Measurements from ENCODE around the gene ARMC7. TPM values are rescaled to one million over a fixed set of nuclear protein-coding genes. Genes with fewer than 3 reads are reported as not detected.
A peak's percentile ranks its signal among the peaks of the same experiment; 100 is the strongest.

The ARMC7 gene
- total RNA-seq, 2 donors from 2014 or later = 6.7 to 7.9 TPM

- peaks cover 20% of the 10 kb centered on the region for H3K4me1 ChIP-seq
These were observed 42.2 kb downstream of the ARMC7 start for GRCh38 chr17:75151930-75152329.

GRCh38 chr17:75152523-75152921, 42.8 kb downstream of the ARMC7 start:
- intact Hi-C loops (cut with DNase I) = no loop called here
- Histone ChIP-seq H3K27ac (no peak overlapping the region), H3K36me3 (replicated peaks in 1 of 2; ENCODE audit: insufficient read depth in 1 of 2, low read depth in 2 of 2) (no peaks in the 10 kb centered on the region), H3K9me3 (no peaks in the 10 kb centered on the region), H3K27me3 (no peaks in the 10 kb centered on the region), H3K4me3 (no peak overlapping the region), H3K4me1 (peaks cover 19% of the 10 kb centered on the region)
- DNase-seq = no peak
- 80 to 89% methylated on average over 6 of the region's 6 CpGs for WGBS, 2 donors
- ATAC-seq = no peak
- no peak for TF ChIP-seq POLR2A (IDR thresholded peaks at IDR 0.05)
- no peak for TF ChIP-seq CTCF (IDR thresholded peaks at IDR 0.05)

More at GRCh38 chr17:75151930-75152329, 42.2 kb downstream of the ARMC7 start:
- Histone ChIP-seq H3K27ac (no peak overlapping the region), H3K9me3 (no peaks in the 10 kb centered on the region), H3K36me3 (replicated peaks in 1 of 2; ENCODE audit: insufficient read depth in 1 of 2, low read depth in 2 of 2) (no peaks in the 10 kb centered on the region), H3K4me3 (no peak overlapping the region), H3K27me3 (no peaks in the 10 kb centered on the region)
- TF ChIP-seq CTCF (IDR thresholded peaks at IDR 0.05) = no peak
- TF ChIP-seq POLR2A (IDR thresholded peaks at IDR 0.05) = no peak
- intact Hi-C loops (cut with DNase I) = no loop called here
- no peak for DNase-seq
- 84 to 88% methylated on average over 6 of the region's 6 CpGs for WGBS, 2 donors
- no peak for ATAC-seq

GRCh38 chr17:75152922-75153779, 43.4 kb downstream of the ARMC7 start:
- Histone ChIP-seq H3K27ac (no peak overlapping the region), H3K27me3 (no peaks in the 10 kb centered on the region), H3K4me1 (peaks cover 16% of the 10 kb centered on the region), H3K36me3 (replicated peaks in 1 of 2; ENCODE audit: insufficient read depth in 1 of 2, low read depth in 2 of 2) (no peaks in the 10 kb centered on the region), H3K4me3 (peak overlapping the region in 1 of 2 donors; percentile 66), H3K9me3 (no peaks in the 10 kb centered on the region)
- TF ChIP-seq POLR2A (IDR thresholded peaks at IDR 0.05) (no peak), CTCF (IDR thresholded peaks at IDR 0.05) (no peak)
- no peak for ATAC-seq
- 11 to 12% methylated on average over 22 to 28 of the region's 28 CpGs for WGBS, 2 donors
- intact Hi-C loops (cut with DNase I) = no loop called here
- DNase-seq = peak; percentile 18 to 24 (median 22)

- Histone ChIP-seq H3K36me3 (replicated peaks in 1 of 2; ENCODE audit: insufficient read depth in 1 of 2, low read depth in 2 of 2) (no peaks in the 10 kb centered on the region), H3K27me3 (no peaks in the 10 kb centered on the region), H3K9me3 (no peaks in the 10 kb centered on the region), H3K4me1 (peaks cover 16% of the 10 kb centered on the region), H3K27ac (peak overlapping the region in 3 of 4 donors; percentile 21 to 81 (median 79)), H3K4me3 (peak overlapping the region; percentile 44 to 66)
- DNase-seq (peak in 2 of 4 donors; percentile 23 to 30), ATAC-seq (peak; percentile 4)
- TF ChIP-seq CTCF (IDR thresholded peaks at IDR 0.05) (no peak), POLR2A (IDR thresholded peaks at IDR 0.05) (no peak)
- intact Hi-C loops (cut with DNase I) = no loop called here
- 0 to 1% methylated on average over 3 to 34 of the region's 35 CpGs for WGBS, 2 donors
These were observed 44.0 kb downstream of the ARMC7 start for GRCh38 chr17:75153780-75154194.

All from body of pancreas (tissue), 4 donors.